ENCODE measurements around the gene N4BP2L2.

DNA sequence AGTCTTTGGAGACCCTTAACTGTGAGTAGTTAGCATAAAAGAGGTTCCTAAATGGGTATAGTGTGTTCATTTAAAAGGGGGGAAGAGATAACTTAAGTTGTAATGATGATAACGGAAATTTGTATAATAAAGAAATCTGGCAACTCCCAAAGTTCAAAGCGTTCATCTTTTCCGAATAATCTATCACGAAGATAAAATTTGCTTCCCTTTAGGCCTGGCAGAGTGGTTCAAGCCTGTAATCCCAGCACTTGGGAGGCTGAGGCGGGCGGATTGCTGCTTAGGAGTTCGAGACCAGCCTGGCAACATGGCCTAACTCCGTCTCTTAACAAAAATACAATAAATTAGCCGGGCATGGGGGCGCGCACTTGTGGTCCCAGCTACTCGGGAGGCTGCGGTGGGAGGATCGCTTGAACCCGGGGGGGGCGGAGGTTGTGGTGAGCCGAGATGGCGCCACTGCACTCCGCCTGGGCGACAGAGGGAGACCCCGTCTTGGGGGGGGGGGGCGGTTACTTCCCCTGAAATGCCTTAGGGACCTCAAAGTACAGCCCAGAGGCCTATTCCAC is 934 bp downstream of the N4BP2L2 start:
- TF ChIP-seq CEBPB (IDR thresholded peaks at IDR 0.05; ENCODE audit: low read depth) (no peak), JUND (IDR thresholded peaks at IDR 0.05) (no peak), ZFX (IDR thresholded peaks at IDR 0.05) (no peak), CTCF (IDR thresholded peaks at IDR 0.05 in 2 of 3, conservative IDR thresholded peaks at IDR 0.05 in 1 of 3; ENCODE audit: borderline replicate concordance in 1 of 3, insufficient read depth in 1 of 3, low read depth in 2 of 3, low read length in 2 of 3) (no peak), POLR2AphosphoS5 (IDR thresholded peaks at IDR 0.05; ENCODE audit: low read depth, low read length) (no peak), MAX (IDR thresholded peaks at IDR 0.05) (no peak), SIN3A (IDR thresholded peaks at IDR 0.05; ENCODE audit: low read depth) (no peak), POLR2A (IDR thresholded peaks at IDR 0.05; ENCODE audit: borderline replicate concordance, extremely low read depth, insufficient read depth, insufficient read length) (no peak), EZH2phosphoT487 (IDR thresholded peaks at IDR 0.05; ENCODE audit: borderline replicate concordance) (no peak)

Data from HCT116 (cell line).